SK-N-SH (cell line): ENCODE measurements around the gene P2RY11. TPM values are rescaled to one million over a fixed set of nuclear protein-coding genes. Genes with fewer than 3 reads are reported as not detected.

Experiments
- CTCF ChIA-PET: fragments of 300-600, 350-600 bp; formaldehyde crosslinking; extraction: SDS; loops from one replicate; lab custom pipeline; 2021; lab: Yijun Ruan, JAX
- POLR2A ChIA-PET: fragments of 350-600 bp; sonication (Branson Sonifier 250); formaldehyde crosslinking; extraction: SDS; loops from one replicate; lab custom pipeline; 2020; ENCODE audit warnings: antibody characterized with exemption, inconsistent platforms; lab: Yijun Ruan, JAX
- DNase-seq: peaks from one replicate; pipeline ENCODE4 v3.0.0; 2012
- H2AFZ ChIP-seq: fragments of 200-600 bp; sonication (generic); 2 replicates; pipeline ENCODE4 v1.8.1; 2016; ENCODE audit warnings: antibody characterized with exemption, mild to moderate bottlenecking, low read depth
- H3F3A ChIP-seq: fragments of 200-600 bp; sonication (generic); replicated peaks from 2 replicates; pipeline ENCODE3; 2016; ENCODE audit warnings: antibody characterized with exemption, mild to moderate bottlenecking; ENCODE audit not compliant: insufficient read depth
- H3K27ac ChIP-seq, 2 experiments: fragments of 200-500 bp in 1 of 2; fragments of 200-600 bp in 1 of 2; sonication (Bioruptor generic) in 1 of 2; sonication (generic), shearing (Covaris generic) in 1 of 2; 2 replicates each; pipeline versions ENCODE4 v1.5.1 to v1.6.1; 2014 to 2016; ENCODE audit warnings: low read depth in 2 of 2, inconsistent platforms in 1 of 2, low read length in 1 of 2, mild to moderate bottlenecking in 1 of 2, mixed read lengths in 1 of 2
- H3K27me3 ChIP-seq: fragments of 200-600 bp; sonication (generic), shearing (Covaris generic); 2 replicates; pipeline ENCODE4 v1.6.1; 2016; ENCODE audit warnings: mixed run types; ENCODE audit not compliant: insufficient read depth
- H3K36me3 ChIP-seq, 2 experiments: fragments of 200-500 bp in 1 of 2; fragments of 200-600 bp in 1 of 2; sonication (Bioruptor generic) in 1 of 2; sonication (generic) in 1 of 2; replicated peaks in 1 of 2; 2 replicates each; pipeline versions ENCODE3 to v1.5.1; 2014 to 2016; ENCODE audit warnings: low read length in 1 of 2, mild to moderate bottlenecking in 1 of 2; ENCODE audit not compliant: insufficient read depth in 2 of 2, control insufficient read depth in 1 of 2
- H3K4me1 ChIP-seq, 2 experiments: fragments of 200-500 bp in 1 of 2; fragments of 200-600 bp in 1 of 2; sonication (Bioruptor generic) in 1 of 2; sonication (generic), shearing (Covaris generic) in 1 of 2; 2 replicates each; pipeline versions ENCODE4 v1.5.1 to v1.6.1; 2014 to 2016; ENCODE audit warnings: low read depth in 1 of 2, low read length in 1 of 2, mixed run types in 1 of 2; ENCODE audit not compliant: insufficient read depth in 2 of 2, control insufficient read depth in 1 of 2
- H3K4me2 ChIP-seq: fragments of 200-600 bp; sonication (generic), shearing (Covaris generic); 2 replicates; pipeline ENCODE4 v1.6.1; 2017; ENCODE audit warnings: mixed run types
- H3K4me3 ChIP-seq, 2 experiments: fragments of 200-500 bp in 1 of 2; fragments of 200-600 bp in 1 of 2; sonication (Bioruptor generic) in 1 of 2; sonication (generic), shearing (Covaris generic) in 1 of 2; 2 replicates each; pipeline versions ENCODE4 v1.5.1 to v1.8.1; 2014 to 2016; ENCODE audit warnings: low read depth in 2 of 2, inconsistent platforms in 1 of 2, low read length in 1 of 2, mild to moderate bottlenecking in 1 of 2, mixed read lengths in 1 of 2, moderate library complexity in 1 of 2
- H3K79me2 ChIP-seq: fragments of 200-600 bp; sonication (generic); 2 replicates; pipeline ENCODE4 v1.8.1; 2017; ENCODE audit warnings: mild to moderate bottlenecking; ENCODE audit not compliant: insufficient read depth
- H3K9ac ChIP-seq: fragments of 200-600 bp; sonication (generic); 2 replicates; pipeline ENCODE4 v1.6.1; 2017; ENCODE audit warnings: mixed run types
- H3K9me2 ChIP-seq: fragments of 200-600 bp; sonication (generic); 2 replicates; pipeline ENCODE4 v1.6.1; 2017; ENCODE audit warnings: mixed run types
- H3K9me3 ChIP-seq: fragments of 200-600 bp; sonication (generic); 2 replicates; pipeline ENCODE4 v1.6.1; 2017; ENCODE audit warnings: mixed run types, mild to moderate bottlenecking, moderate library complexity
- H4K20me1 ChIP-seq: fragments of 200-600 bp; sonication (generic); 2 replicates; pipeline ENCODE4 v1.6.1; 2017; ENCODE audit warnings: mild to moderate bottlenecking, mixed run types; ENCODE audit not compliant: insufficient read depth
- CHD2 ChIP-seq: fragments of 150-350 bp; IDR thresholded peaks from 2 replicates; pipeline ENCODE4 v1.6.1; 2018; ENCODE audit warnings: low read length; ENCODE audit not compliant: partially characterized antibody
- FOSL2 ChIP-seq: IDR thresholded peaks from 2 replicates; pipeline ENCODE4 v1.4.0; 2012; ENCODE audit warnings: low read depth, mild to moderate bottlenecking, moderate library complexity, borderline replicate concordance
- FOXJ3 ChIP-seq: sonication (generic); formaldehyde crosslinking; IDR thresholded peaks from 2 replicates; pipeline ENCODE4 v1.5.1; 2020; ENCODE audit warnings: mild to moderate bottlenecking, missing genetic modification reagents
- FOXM1 ChIP-seq: IDR thresholded peaks from 2 replicates; pipeline ENCODE4 v1.4.0; 2012; ENCODE audit warnings: low read depth, mild to moderate bottlenecking
- MXI1 ChIP-seq: IDR thresholded peaks from 2 replicates; pipeline ENCODE4 v1.6.1; 2012; ENCODE audit warnings: mild to moderate bottlenecking, low read depth, low read length, improper control_type of control experiment
- PBX3 ChIP-seq: IDR thresholded peaks from 2 replicates; pipeline ENCODE4; 2012
- RAD21 ChIP-seq: IDR thresholded peaks from 2 replicates; pipeline ENCODE4 v1.6.1; 2012; ENCODE audit warnings: mild to moderate bottlenecking, low read length
- RCOR1 ChIP-seq: fragments of 150-350 bp; IDR thresholded peaks from 2 replicates; pipeline ENCODE4 v1.6.1; 2017; ENCODE audit warnings: antibody characterized with exemption, low read length
- REST ChIP-seq: IDR thresholded peaks from 2 replicates; pipeline ENCODE4 v1.6.1; 2012; ENCODE audit warnings: mild to moderate bottlenecking, low read depth, low read length, moderate library complexity
- RFX5 ChIP-seq: IDR thresholded peaks from 2 replicates; pipeline ENCODE4 v1.6.1; 2012; ENCODE audit warnings: mild to moderate bottlenecking, improper control_type of control experiment, low read length
- RXRA ChIP-seq: IDR thresholded peaks from 2 replicates; pipeline ENCODE4 v1.4.0; 2012; ENCODE audit warnings: low read depth, mild to moderate bottlenecking, borderline replicate concordance
- USF1 ChIP-seq: IDR thresholded peaks from 2 replicates; pipeline ENCODE4 v1.4.0; 2012; ENCODE audit warnings: low read depth, borderline replicate concordance
- WGBS: methylation state at CpG from one replicate; pipeline ENCODE4 v1.1.6; 2017; ENCODE audit warnings: low lambda C conversion rate; 5-methylcytosine and 5-hydroxymethylcytosine counted together
- polyA plus RNA-seq, 3 experiments: library from polyadenylated mRNA; depleted of rRNA; stranded (reverse); fragments of >200 nt; gene quantifications; 2 replicates each; pipeline ENCODE4 v1.2.3, GENCODE V29; 2012

The P2RY11 gene
- 6.8 and 8.7 TPM in 2 replicates for polyA plus RNA-seq (2012; rRNA removed)
- 1.5 and 3.1 TPM in 2 replicates for polyA plus RNA-seq (2012; cell fraction: cytosol; rRNA removed)
- polyA plus RNA-seq (2012; cell fraction: nucleus; rRNA removed): 40.4 and 42.9 TPM in 2 replicates

GRCh38 chr19:10111405-10111811, at the start of gene P2RY11:
TSS of gene P2RY11 (plus strand) at chr19:10111693. CDS start at chr19:10111722, 29 bp downstream.
- CTCF ChIA-PET: interaction anchor here (0.8 kb wide), 1 partner anchor 13 kb away, joined by 3 read pairs; no protein-coding TSS in a partner anchor

GRCh38 chr19:10061717-10062310, 49.7 kb upstream of the P2RY11 start:
- H2AFZ ChIP-seq: no peak overlapping the region
- no peaks in the 10 kb centered on the region for H3K9me2 ChIP-seq
- H3K27ac ChIP-seq: no peak overlapping the region
- ChIA-PET CTCF (interaction anchor here (0.6 kb wide), 1 partner anchor 1750 kb away, joined by 4 read pairs; no protein-coding TSS in a partner anchor), POLR2A (interaction anchor here (0.5 kb wide), 1 partner anchor 109 kb away, joined by 3 read pairs; no protein-coding TSS in a partner anchor)
- no peak overlapping the region for H3K4me3 ChIP-seq
- no peaks in the 10 kb centered on the region for H4K20me1 ChIP-seq
- no peak overlapping the region for H3K4me2 ChIP-seq
- TF ChIP-seq REST: peak; percentile 96
- TF ChIP-seq FOXJ3 (CRISPR knock-in tag): no peak
- WGBS: 20% methylated on average over 2 of the region's 21 CpGs
- H3K4me1 ChIP-seq: no peaks in the 10 kb centered on the region
- H3K9me3 ChIP-seq: no peaks in the 10 kb centered on the region
- no peaks in the 10 kb centered on the region for H3K79me2 ChIP-seq
- H3K36me3 ChIP-seq: no peaks in the 10 kb centered on the region
- H3K9ac ChIP-seq: no peak overlapping the region
- DNase-seq: no peak
- H3K27me3 ChIP-seq: peaks cover 38% of the 10 kb centered on the region
- peaks cover 5% of the 10 kb centered on the region for H3F3A ChIP-seq

More at GRCh38 chr19:10111405-10111811, at the start of gene P2RY11:
- peaks cover 28% of the 10 kb centered on the region for H3K79me2 ChIP-seq
- H3K27me3 ChIP-seq: no peaks in the 10 kb centered on the region
- peak; percentile 23 for DNase-seq
- TF ChIP-seq FOXM1: no peak
- TF ChIP-seq RFX5: no peak
- TF ChIP-seq RCOR1: no peak
- TF ChIP-seq RXRA: no peak
- no peak for TF ChIP-seq RAD21
- no peak for TF ChIP-seq MXI1
- no peak for TF ChIP-seq FOSL2
- TF ChIP-seq USF1: no peak
- no peak for TF ChIP-seq CHD2
- no peak for TF ChIP-seq PBX3
- TF ChIP-seq FOXJ3 (CRISPR knock-in tag): no peak
- peaks cover 8% of the 10 kb centered on the region; the same call in 1 of the 2 replicates for H4K20me1 ChIP-seq
- H3K9me3 ChIP-seq: no peaks in the 10 kb centered on the region
- no peak within 1 kb of the TSS for H3K9ac ChIP-seq
- H3K4me2 ChIP-seq: no peak within 1 kb of the TSS
- POLR2A ChIA-PET: interaction anchor here (0.8 kb wide), 1 partner anchor 16 kb away, joined by 3 read pairs; no protein-coding TSS in a partner anchor
- no peak within 1 kb of the TSS for H3K4me3 ChIP-seq
- no peak within 1 kb of the TSS for H2AFZ ChIP-seq
- H3F3A ChIP-seq: peaks cover 28% of the 10 kb centered on the region
- 93% methylated on average over 8 of the region's 8 CpGs for WGBS
- peaks cover 0 to 11% of the 10 kb centered on the region in 2 experiments; a peak in 1 of 4 replicates for H3K4me1 ChIP-seq
- H3K9me2 ChIP-seq: no peaks in the 10 kb centered on the region
- H3K27ac ChIP-seq: no peak within 1 kb of the TSS
- peaks cover 30 to 49% of the 10 kb centered on the region in 2 experiments for H3K36me3 ChIP-seq
